ENCODE data around the gene SAA4.
"Not testable (repeated sequence)": the region's sequence is repeated elsewhere in the genome, so short reads cannot be mapped to it uniquely, and the experiment has no call there.

The SAA4 gene

GRCh38 chr11:18189476-18190245 lies 46.9 kb downstream of the SAA4 start:
- DNase-seq (ENCODE audit: low spot score) = not testable (repeated sequence)

GRCh38 chr11:18188796-18189195 lies 47.8 kb downstream of the SAA4 start:
- DNase-seq (ENCODE audit: low spot score) = no peak

All from globus pallidus (tissue), 1 donor.